Fibroblast of upper back skin (primary cell): ENCODE measurements around the gene ANAPC2.

Source experiments
- DNase-seq: peaks from one replicate; pipeline ENCODE4 v3.0.0-alpha.2; 2013

ANAPC2 gene

GRCh38 chr9:137188490-137189296, at the start of gene ANAPC2, which contains the start of gene SSNA1:
ANAPC2 (minus strand) TSS chr9:137188560; CDS start chr9:137188532, 28 bp downstream.
SSNA1 (plus strand) TSS chr9:137188676; CDS start chr9:137188727, 51 bp downstream.
- peak; percentile 89 for DNase-seq

- no peak for DNase-seq
Measured at GRCh38 chr9:137236936-137237421, 48.6 kb upstream of the ANAPC2 start.

- peak; percentile 73 for DNase-seq
Measured at GRCh38 chr9:137236238-137236935, 48.0 kb upstream of the ANAPC2 start.

- no peak for DNase-seq
Measured at GRCh38 chr9:137235424-137236237, 47.3 kb upstream of the ANAPC2 start.

GRCh38 chr9:137234758-137235423, 46.5 kb upstream of the ANAPC2 start:
- DNase-seq = no peak

GRCh38 chr9:137234055-137234697, 45.8 kb upstream of the ANAPC2 start:
- no peak for DNase-seq

- DNase-seq = no peak
Measured at GRCh38 chr9:137233143-137233980, 45.0 kb upstream of the ANAPC2 start.

GRCh38 chr9:137232510-137232909, 44.1 kb upstream of the ANAPC2 start:
- no peak for DNase-seq

GRCh38 chr9:137232101-137232500, 43.7 kb upstream of the ANAPC2 start:
- DNase-seq = no peak

- no peak for DNase-seq
Measured at GRCh38 chr9:137231372-137232039, 43.1 kb upstream of the ANAPC2 start.

- no peak for DNase-seq
Measured at GRCh38 chr9:137230705-137231371, 42.5 kb upstream of the ANAPC2 start, which contains the start of gene SLC34A3. SLC34A3 (plus strand) TSS chr9:137230901; CDS start chr9:137231703, 802 bp downstream.

GRCh38 chr9:137229903-137230704, 41.7 kb upstream of the ANAPC2 start:
- no peak for DNase-seq

GRCh38 chr9:137228968-137229896, 40.9 kb upstream of the ANAPC2 start:
- no peak for DNase-seq

GRCh38 chr9:137228506-137228967, 40.2 kb upstream of the ANAPC2 start:
- DNase-seq = no peak

- DNase-seq = no peak
Measured at GRCh38 chr9:137227853-137228505, 39.6 kb upstream of the ANAPC2 start.

- DNase-seq = peak; percentile 63
Measured at GRCh38 chr9:137227054-137227852, 38.9 kb upstream of the ANAPC2 start, which contains the start of gene RNF224. RNF224 (plus strand) TSS chr9:137227502; CDS start chr9:137228336, 834 bp downstream.
